Activated CD4-positive, CD25-positive, alpha-beta regulatory T cell treated with anti-CD3 and anti-CD28 coated beads, Interleukin-2, amount 50 U/mL, for 24 hours (primary cell): ENCODE results near the gene GRIK5.

Experiments used
- ATAC-seq, 2 donors: fragments of 150-1000 bp; cut with Tn5 transposase; one replicate each; pipeline ENCODE4 v1.10.0; 2021; ENCODE audit warnings: mild to moderate bottlenecking in 1 of 2, moderate library complexity in 1 of 2

The GRIK5 gene

DNA sequence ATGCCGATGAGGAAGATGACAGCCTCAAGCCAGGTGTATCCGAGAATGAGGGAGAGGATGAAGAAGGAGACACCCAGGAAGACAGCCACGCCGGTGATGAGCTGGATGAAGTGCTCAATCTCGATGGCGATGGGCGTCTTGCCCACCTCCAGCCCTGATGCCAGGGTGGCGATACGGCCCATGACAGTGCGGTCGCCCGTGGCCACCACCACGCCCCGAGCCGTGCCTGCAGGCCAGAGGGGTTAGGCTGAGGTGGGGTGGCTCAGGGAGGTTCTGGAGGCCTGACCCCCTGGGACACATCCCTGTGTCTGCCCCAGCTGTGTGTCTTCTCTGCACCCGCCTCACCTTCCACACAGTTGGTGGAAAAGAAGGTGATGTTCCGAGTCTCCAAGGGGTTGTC, 85.0 kb downstream of the GRIK5 start:
- ATAC-seq: no peak

GRCh38 chr19:41981724-41982123, 88.3 kb downstream of the GRIK5 start:
- ATAC-seq: no peak

DNA sequence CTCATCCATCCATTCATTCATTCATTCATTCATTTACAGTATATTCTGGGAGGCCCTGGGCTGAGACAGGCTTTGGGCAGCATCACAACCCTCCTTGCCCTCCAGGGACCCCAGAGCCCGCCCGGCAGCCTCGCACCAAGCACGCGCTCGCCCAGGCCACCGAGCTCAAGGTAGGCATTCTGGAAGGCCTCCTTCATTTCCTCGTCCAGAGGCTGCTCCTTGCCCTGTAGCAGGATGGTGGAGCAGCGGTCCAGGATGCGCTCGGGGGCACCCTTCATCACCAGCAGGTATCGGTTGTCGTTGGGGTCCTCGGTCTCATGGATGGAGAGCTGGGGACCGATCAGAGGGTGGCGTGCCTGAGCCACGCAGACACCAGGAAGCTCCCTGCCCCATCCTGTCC, 91.5 kb downstream of the GRIK5 start:
- no peak for ATAC-seq

- ATAC-seq: no peak
Measured at GRCh38 chr19:41977916-41978315, 92.1 kb downstream of the GRIK5 start.

GRCh38 chr19:41974652-41975051, 95.4 kb downstream of the GRIK5 start:
- ATAC-seq: no peak

DNA sequence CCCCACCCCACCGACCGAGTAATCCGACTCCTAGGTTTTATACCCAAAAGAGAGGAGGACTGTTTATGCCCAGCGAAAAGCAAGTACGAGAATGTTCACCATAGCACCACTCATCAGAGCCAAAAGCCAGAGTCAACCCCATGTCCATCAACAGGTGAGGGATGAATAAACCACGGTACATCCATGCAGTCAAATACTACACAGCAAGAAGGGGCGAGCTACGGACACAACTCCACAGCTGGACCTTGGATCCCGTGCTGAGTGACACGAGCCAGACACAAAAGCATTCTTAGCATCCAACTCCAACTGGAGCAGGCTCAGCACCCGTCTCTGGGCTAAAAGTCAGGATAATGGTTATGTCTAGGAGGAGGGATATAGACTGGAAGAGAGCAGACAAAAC, 98.6 kb downstream of the GRIK5 start:
- ATAC-seq: no peak

GRCh38 chr19:41969772-41970458, 100.1 kb downstream of the GRIK5 start:
- no peak for ATAC-seq

DNA sequence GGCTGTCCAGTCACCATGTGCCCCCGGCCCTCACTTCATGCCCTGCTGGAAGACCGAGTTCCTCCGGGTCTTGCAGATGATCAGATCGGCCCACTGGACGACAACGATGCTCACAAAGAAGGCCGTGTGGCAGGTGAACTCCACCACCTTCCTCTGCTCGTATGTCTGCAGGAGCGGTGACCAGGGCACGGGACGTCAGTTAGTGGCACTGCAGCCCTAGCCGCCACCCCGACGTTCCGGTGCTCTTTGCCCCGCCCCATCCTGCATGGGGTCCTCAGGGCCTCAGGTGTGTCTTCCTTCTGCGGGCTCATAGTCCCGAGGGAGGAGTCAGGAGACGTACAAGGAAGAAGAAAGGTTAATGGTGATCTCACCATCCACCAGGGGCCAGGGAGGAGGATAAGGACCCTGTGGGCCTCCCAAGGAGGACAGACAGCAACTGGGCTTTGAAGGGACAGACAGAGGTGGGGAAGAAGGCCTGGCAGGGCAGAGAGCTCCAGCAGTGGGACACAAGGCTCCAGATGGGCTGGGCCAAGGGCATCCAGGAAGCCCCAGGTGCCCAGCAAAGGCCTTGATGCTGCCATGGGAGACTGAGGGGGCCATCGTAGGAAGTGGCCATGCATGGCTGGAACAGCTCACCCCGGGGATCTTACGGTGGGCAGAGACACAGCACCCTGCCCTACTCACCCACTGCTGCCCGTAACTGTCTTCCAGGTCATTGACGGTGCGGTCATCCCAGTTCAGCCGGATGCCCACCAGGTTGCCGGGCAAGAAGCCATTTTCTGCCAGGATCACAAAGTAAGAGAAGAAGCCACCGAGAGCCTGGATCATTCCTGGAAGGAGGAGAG, 101.0 kb downstream of the GRIK5 start:
- ATAC-seq: no peak

- ATAC-seq: no peak
Measured at GRCh38 chr19:41967054-41967783, 102.8 kb downstream of the GRIK5 start.

DNA sequence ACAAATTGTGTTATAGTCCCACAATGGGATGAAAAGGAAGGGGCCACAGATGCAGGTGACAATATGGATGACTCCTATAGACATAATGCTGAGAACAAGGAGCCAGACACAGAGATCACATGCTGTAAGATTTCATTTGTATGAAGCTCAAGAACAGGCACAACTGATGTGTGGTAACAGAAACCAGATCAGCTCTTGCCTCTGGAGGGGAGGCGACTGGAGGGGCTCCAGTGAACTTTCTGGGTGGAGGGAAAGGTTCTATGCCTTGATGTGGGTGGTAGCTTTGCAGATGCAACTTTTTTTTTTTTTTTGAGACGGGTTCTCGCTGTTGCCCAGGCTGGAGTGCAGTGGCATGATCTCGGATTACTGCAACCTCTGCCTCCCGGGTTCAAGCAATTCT, 104.9 kb downstream of the GRIK5 start:
- ATAC-seq: no peak

- no peak for ATAC-seq
Measured at GRCh38 chr19:41960973-41961372, 109.0 kb downstream of the GRIK5 start.

GRCh38 chr19:41959056-41960053, 110.7 kb downstream of the GRIK5 start, which contains the start of gene RABAC1:
Gene RABAC1, minus strand, starts transcription at chr19:41959321. Its CDS starts 29 bp downstream, at chr19:41959292.
- peak; percentile 94 to 95 for ATAC-seq

- peak; percentile 67 to 74 for ATAC-seq
Measured at GRCh38 chr19:41958367-41959055, 111.5 kb downstream of the GRIK5 start.

- no peak for ATAC-seq
Measured at GRCh38 chr19:41957838-41958366, 112.1 kb downstream of the GRIK5 start.

DNA sequence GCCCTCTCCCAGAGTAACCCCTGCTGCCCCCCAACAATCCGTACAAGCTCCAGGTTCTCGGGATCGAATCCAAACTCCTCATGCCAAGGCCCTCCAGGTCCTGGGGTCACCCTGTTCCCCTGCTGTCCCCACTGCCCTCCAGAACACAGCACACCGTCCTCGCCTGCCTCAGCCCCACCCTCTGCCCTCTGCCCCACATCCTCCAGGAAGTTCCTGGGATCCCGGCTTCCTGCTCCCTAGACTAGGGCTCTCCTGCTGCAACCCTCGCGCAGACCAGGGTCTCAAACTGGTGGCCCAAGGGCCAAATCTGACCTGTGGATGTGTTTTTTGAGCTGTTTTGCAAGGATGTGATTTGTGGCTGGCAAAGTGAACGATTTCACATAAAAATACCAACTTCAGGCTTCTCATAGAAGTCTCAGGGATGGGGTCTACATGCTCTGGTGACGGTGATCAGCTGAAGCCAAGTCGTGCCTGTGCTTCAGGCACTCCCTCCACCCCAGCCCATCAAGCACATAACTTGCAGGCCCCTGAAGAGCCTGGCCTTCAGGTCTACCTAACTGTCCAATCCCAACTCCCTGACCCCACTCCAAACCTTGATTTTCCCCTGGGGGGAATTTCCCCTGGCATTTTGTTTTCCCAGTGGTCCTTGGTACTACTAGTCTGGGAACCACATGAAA, 112.7 kb downstream of the GRIK5 start:
- ATAC-seq: no peak

- no peak for ATAC-seq
Measured at GRCh38 chr19:41956621-41957020, 113.4 kb downstream of the GRIK5 start.

DNA sequence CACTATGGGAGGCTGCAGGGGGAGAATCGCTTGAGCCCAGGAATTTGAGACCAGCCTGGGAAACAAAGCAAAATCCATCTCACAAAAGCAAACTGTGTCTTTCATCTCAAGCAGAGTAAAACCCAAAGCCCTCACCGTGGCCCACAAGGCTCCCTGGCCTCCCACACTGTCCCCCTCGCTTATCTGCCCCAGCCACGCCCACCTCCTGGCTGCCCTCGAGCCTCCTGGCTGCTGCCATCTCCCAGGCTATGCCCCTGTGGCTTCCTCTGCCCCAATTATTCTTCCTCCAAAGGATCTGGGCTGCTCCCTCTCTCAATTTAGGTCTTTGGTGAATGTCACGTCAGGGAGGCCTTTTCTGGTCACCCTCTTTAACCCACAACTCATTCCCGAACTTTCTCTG, 114.5 kb downstream of the GRIK5 start:
- no peak for ATAC-seq

- ATAC-seq: peak; percentile 86 to 90
Measured at GRCh38 chr19:41951686-41952172, 118.3 kb downstream of the GRIK5 start.
